ENCODE data around the gene EPB41L3.

- no peak for TF ChIP-seq CTCF (IDR thresholded peaks at IDR 0.05)
- no peak for TF ChIP-seq POLR2A (IDR thresholded peaks at IDR 0.05)
These were observed 23.3 kb downstream of the EPB41L3 start for GRCh38 chr18:5520464-5520863.
